ENCODE results near the gene UNC45A.

Gene UNC45A

DNA sequence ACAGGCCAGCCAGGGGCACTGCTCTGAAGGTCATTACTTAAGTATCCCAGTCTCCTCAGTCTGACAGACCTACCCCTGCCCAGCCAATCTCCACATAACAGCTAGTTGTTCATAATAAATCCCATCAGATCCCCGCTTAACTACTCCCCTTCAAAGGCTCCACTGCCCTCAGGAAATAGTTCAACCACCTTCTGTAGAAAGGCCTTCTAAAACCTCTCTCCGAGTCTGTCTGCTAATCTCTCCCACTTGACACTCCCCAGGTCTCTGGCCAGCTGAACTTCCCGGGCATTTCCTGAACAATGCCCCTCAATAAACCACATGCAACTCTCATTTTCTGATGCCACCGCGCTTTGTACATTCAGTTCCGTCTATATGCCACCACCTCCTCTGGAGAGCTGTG lies 53.2 kb downstream of the UNC45A start:
- no peak overlapping the region for H3K9ac ChIP-seq (ENCODE audit: low read length)
- no peaks in the 10 kb centered on the region for H3K27me3 ChIP-seq (ENCODE audit: control insufficient read depth in 1 of 2, insufficient read depth in 2 of 2, low read length in 2 of 2)
- H3K4me1 ChIP-seq (ENCODE audit: insufficient read depth, low read length): peaks cover 3% of the 10 kb centered on the region
- H3K9me3 ChIP-seq (ENCODE audit: low read length): no peaks in the 10 kb centered on the region
- no peak overlapping the region for H3K4me3 ChIP-seq (ENCODE audit: low read depth in 1 of 2, low read length in 2 of 2)
- no peaks in the 10 kb centered on the region for H3K36me3 ChIP-seq (ENCODE audit: insufficient read depth, low read length)
- H3K27ac ChIP-seq (ENCODE audit: low read depth, low read length): no peak overlapping the region

DNA sequence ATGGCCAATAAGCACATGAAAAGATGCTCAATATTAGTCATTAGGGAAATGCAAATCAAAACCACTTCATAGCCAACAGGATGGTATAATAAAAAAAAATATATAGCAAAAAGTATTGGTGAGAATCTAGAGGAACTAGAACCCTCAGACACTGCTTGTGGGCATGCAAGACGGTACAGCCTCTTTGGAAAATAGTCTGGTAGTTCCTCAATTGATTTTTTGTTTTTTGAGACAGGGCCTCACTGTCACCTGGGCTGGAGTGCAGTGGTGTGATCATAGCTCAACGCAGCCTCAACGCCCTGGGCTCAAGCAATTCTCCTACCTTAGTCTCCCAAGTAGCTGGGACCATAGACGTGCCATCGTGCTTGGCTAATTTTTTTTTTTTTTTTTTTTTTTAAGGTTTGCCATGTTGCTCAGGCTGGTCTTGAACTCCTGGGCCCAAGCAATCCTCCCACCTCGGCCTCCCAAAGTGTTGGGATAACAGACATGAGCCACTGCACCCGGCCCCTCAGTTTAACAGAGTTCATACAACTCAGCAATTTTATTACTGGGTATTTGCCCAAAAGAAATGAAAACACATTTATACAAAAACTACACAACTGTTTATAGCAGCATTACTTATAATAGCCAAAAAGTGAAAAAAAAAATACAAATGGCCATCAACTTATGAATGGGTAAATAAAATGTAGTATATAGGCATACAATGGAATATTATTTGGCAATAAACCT lies 54.1 kb downstream of the UNC45A start:
- Histone ChIP-seq H3K9me3 (ENCODE audit: low read length) (no peaks in the 10 kb centered on the region), H3K4me1 (ENCODE audit: insufficient read depth, low read length) (peaks cover 7% of the 10 kb centered on the region), H3K27me3 (ENCODE audit: control insufficient read depth in 1 of 2, insufficient read depth in 2 of 2, low read length in 2 of 2) (no peaks in the 10 kb centered on the region), H3K9ac (ENCODE audit: low read length) (no peak overlapping the region), H3K27ac (ENCODE audit: low read depth, low read length) (no peak overlapping the region), H3K36me3 (ENCODE audit: insufficient read depth, low read length) (no peaks in the 10 kb centered on the region), H3K4me3 (ENCODE audit: low read depth in 1 of 2, low read length in 2 of 2) (no peak overlapping the region)

DNA sequence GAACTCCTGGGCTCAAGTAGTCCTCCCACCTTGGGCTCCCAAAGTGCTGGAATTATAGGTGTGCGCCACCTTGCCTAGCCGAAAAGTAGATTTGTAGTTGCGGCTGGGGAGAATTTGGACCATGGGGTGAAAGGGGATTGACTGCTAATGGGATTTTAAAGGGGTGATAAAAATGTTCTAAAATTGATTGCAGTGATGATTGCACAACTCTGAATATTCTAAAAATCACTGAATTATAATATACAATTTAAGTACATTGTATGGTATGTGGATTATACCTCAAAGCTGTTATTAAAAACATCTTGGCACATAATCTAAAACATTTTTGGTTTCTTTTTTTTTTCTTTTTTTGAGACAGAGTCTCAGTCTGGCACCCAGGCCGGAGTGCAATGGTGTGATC lies 55.4 kb downstream of the UNC45A start:
- Histone ChIP-seq H3K27ac (ENCODE audit: low read depth, low read length) (no peak overlapping the region), H3K4me3 (ENCODE audit: low read depth in 1 of 2, low read length in 2 of 2) (no peak overlapping the region), H3K9ac (ENCODE audit: low read length) (no peak overlapping the region), H3K9me3 (ENCODE audit: low read length) (no peaks in the 10 kb centered on the region), H3K27me3 (ENCODE audit: control insufficient read depth in 1 of 2, insufficient read depth in 2 of 2, low read length in 2 of 2) (no peaks in the 10 kb centered on the region), H3K4me1 (ENCODE audit: insufficient read depth, low read length) (peaks cover 13% of the 10 kb centered on the region), H3K36me3 (ENCODE audit: insufficient read depth, low read length) (no peaks in the 10 kb centered on the region)

DNA sequence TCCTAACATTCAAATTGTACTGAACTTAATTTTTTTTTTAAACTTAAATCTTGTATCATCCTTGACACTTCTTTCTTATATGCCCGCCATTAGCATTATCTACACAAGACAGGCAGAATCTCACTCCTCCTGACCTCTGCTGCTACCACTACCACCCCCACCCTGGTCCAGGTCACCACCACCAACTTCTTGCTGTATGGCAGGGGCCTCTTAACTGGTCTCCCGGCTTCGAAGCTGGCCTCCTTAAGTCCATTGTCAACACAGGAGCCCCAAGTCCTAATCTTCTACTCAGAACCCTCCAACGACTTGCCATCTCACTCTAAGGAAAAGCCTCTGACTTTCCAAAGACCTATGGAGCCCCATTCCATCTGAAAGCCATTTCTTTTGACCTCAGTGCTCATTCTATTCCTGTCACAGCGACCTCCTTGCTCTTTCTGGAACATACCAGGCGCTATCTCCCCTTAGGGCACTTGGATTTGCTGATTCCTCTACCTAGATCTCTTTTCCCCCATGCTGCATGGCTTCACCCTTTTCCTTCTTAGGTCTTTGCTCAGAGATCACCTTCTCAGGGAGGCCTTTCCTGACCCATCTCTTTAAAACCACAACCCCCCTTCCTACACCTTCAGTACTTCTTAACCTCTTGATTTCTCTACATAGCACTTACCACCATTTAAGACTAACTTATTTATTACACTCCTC lies 56.7 kb downstream of the UNC45A start:
- Histone ChIP-seq H3K4me3 (ENCODE audit: low read depth in 1 of 2, low read length in 2 of 2) (no peak overlapping the region), H3K9ac (ENCODE audit: low read length) (no peak overlapping the region), H3K36me3 (ENCODE audit: insufficient read depth, low read length) (no peaks in the 10 kb centered on the region), H3K27me3 (ENCODE audit: control insufficient read depth in 1 of 2, insufficient read depth in 2 of 2, low read length in 2 of 2) (no peaks in the 10 kb centered on the region), H3K27ac (ENCODE audit: low read depth, low read length) (no peak overlapping the region), H3K9me3 (ENCODE audit: low read length) (no peaks in the 10 kb centered on the region), H3K4me1 (ENCODE audit: insufficient read depth, low read length) (peaks cover 13% of the 10 kb centered on the region)

DNA sequence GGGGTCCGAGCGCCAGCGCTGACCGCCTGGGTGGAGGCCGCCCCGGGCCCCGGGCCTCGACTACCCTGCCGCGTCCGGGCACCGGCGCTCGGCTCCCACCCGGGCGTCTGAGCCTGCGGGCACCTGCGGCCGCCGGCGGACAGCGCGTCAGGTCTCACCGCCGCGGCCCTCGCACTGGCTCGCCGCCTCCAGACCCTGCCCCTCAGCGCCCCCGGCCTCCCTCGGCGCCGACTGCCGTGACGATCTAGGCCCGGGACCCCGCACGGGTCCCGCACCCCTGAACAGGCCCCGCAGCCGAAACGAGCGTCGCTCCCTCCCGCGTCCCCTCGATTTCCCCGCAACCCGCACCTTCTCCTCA lies 59.0 kb downstream of the UNC45A start:
- Histone ChIP-seq H3K4me1 (ENCODE audit: insufficient read depth, low read length) (peaks cover 13% of the 10 kb centered on the region), H3K9ac (ENCODE audit: low read length) (peak overlapping the region; percentile 44), H3K27ac (ENCODE audit: low read depth, low read length) (peak overlapping the region; percentile 86), H3K9me3 (ENCODE audit: low read length) (no peaks in the 10 kb centered on the region), H3K27me3 (ENCODE audit: control insufficient read depth in 1 of 2, insufficient read depth in 2 of 2, low read length in 2 of 2) (no peaks in the 10 kb centered on the region), H3K36me3 (ENCODE audit: insufficient read depth, low read length) (peaks cover 18% of the 10 kb centered on the region), H3K4me3 (ENCODE audit: low read depth in 1 of 2, low read length in 2 of 2) (peak overlapping the region; percentile 80 to 91)

DNA sequence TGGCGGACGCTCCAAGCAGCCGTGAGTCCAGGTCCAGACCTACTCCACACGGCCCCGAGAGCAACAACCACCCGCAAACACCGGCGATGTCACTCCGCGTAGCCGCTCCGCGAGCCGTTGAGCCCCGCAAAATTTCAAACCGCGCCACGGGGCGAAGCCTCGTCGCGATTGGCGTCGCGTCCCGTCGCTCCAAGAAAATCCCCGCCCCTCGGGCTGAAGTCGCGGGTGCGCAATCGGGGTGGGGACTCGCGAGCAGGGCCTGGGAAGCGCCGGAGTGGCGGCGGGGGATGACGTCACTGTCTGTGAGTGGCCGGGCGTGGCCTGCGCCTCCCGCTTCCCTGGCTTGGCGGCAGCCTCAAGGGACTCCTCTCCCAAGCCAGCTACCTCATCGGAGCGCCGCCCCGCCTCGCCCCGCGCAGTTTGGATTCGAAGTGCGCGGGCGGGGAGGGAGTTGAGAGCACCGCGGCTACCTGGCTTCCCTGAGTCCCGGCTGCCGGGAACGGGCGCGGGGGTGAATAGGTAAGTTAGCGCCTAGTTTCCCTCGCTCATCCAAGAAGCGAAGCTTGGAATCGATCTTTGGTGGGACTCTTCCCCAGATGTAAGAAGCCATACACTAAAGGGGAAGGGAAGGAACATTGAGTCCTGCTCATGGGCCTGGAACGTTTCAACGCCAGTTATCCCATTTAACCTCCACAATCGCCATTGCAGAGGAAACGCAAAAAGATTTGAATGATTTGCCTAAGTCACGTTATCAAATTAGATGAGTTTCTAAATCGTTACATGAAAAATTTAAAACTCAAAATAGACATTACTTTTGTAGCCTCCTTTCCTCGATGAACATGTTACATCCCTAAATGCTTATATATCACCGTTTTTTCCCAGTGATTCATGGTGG lies 59.6 kb downstream of the UNC45A start, which contains the start of gene PRC1:
Gene PRC1, minus strand, starts transcription at position 119 of the 895 bp plus-strand sequence. Its CDS starts 118 bp downstream, at position 1.
- Histone ChIP-seq H3K36me3 (ENCODE audit: insufficient read depth, low read length) (peaks cover 22% of the 10 kb centered on the region), H3K9ac (ENCODE audit: low read length) (peak within 1 kb of the TSS; percentile 86), H3K4me1 (ENCODE audit: insufficient read depth, low read length) (peaks cover 13% of the 10 kb centered on the region), H3K27me3 (ENCODE audit: control insufficient read depth in 1 of 2, insufficient read depth in 2 of 2, low read length in 2 of 2) (no peaks in the 10 kb centered on the region), H3K9me3 (ENCODE audit: low read length) (no peaks in the 10 kb centered on the region), H3K27ac (ENCODE audit: low read depth, low read length) (peak within 1 kb of the TSS; percentile 86), H3K4me3 (ENCODE audit: low read depth in 1 of 2, low read length in 2 of 2) (peak within 1 kb of the TSS; percentile 80 to 91)

DNA sequence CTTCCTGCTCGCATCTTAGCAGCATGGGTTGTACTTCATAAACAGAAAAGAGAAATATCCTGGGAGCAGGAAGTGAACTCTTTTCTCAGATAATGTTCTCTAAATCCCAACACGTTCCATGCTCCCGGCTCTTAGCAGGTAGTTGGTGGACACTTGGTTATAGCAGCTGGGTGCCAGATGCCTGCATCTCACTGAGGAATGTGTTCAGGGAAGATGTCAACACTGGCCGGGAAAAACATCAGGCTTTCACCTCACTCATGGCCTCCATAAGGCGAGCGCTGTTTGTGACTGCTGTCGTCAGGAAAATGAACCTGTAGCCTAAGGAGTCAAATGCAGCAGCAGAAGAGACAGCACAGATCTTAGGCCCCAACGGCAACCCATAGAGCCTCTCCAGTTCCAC lies 63.7 kb downstream of the UNC45A start:
- H3K36me3 ChIP-seq (ENCODE audit: insufficient read depth, low read length): peaks cover 50% of the 10 kb centered on the region
- no peak overlapping the region for H3K9ac ChIP-seq (ENCODE audit: low read length)
- H3K4me1 ChIP-seq (ENCODE audit: insufficient read depth, low read length): peaks cover 6% of the 10 kb centered on the region

DNA sequence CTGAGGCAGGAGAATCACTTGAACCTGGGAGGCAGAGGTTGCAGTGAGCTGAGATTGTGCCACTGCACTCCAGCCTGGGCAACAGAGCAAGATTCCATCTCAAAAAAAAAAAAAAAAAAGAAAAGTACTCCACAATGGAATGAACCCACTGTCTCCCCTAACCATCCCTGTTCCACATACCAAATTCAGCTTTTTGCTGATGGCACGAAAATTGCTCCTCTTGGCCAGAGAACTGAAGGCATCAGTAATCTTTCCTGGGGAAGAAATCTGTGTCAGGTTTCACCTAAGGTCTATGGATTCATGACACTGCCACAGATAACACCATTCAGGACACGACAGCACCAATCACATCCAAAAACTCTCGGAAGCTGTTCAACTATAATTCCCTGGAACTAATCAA lies 66.1 kb downstream of the UNC45A start:
- Histone ChIP-seq H3K9ac (ENCODE audit: low read length) (no peak overlapping the region), H3K4me1 (ENCODE audit: insufficient read depth, low read length) (no peaks in the 10 kb centered on the region), H3K27ac (ENCODE audit: low read depth, low read length) (no peak overlapping the region), H3K36me3 (ENCODE audit: insufficient read depth, low read length) (peaks cover 68% of the 10 kb centered on the region), H3K9me3 (ENCODE audit: low read length) (no peaks in the 10 kb centered on the region), H3K4me3 (ENCODE audit: low read depth in 1 of 2, low read length in 2 of 2) (no peak overlapping the region), H3K27me3 (ENCODE audit: control insufficient read depth in 1 of 2, insufficient read depth in 2 of 2, low read length in 2 of 2) (no peaks in the 10 kb centered on the region)

More for the DNA sequence above, 63.7 kb downstream of the UNC45A start:
- H3K9me3 ChIP-seq (ENCODE audit: low read length): no peaks in the 10 kb centered on the region
- no peak overlapping the region for H3K4me3 ChIP-seq (ENCODE audit: low read depth in 1 of 2, low read length in 2 of 2)
- no peak overlapping the region for H3K27ac ChIP-seq (ENCODE audit: low read depth, low read length)
- H3K27me3 ChIP-seq (ENCODE audit: control insufficient read depth in 1 of 2, insufficient read depth in 2 of 2, low read length in 2 of 2): no peaks in the 10 kb centered on the region

Data from muscle layer of colon (tissue), 2 donors.